ENCODE data around the gene C5orf63.

- no peak for TF ChIP-seq CTCF (IDR thresholded peaks at IDR 0.05)
- no peak for TF ChIP-seq ZFX (IDR thresholded peaks at IDR 0.05; ENCODE audit: borderline replicate concordance)
These were observed 60.4 kb downstream of the C5orf63 start for GRCh38 chr5:127012916-127013315.

Data from 22Rv1 (cell line).